Measurements from ENCODE around the gene CBY1. TPM values are rescaled to one million over a fixed set of nuclear protein-coding genes. Genes with fewer than 3 reads are reported as not detected.
"Not testable (repeated sequence)": the region's sequence is repeated elsewhere in the genome, so short reads cannot be mapped to it uniquely, and the experiment has no call there.

CBY1 gene
- total RNA-seq, 1 donor, result 19.4 TPM

DNA sequence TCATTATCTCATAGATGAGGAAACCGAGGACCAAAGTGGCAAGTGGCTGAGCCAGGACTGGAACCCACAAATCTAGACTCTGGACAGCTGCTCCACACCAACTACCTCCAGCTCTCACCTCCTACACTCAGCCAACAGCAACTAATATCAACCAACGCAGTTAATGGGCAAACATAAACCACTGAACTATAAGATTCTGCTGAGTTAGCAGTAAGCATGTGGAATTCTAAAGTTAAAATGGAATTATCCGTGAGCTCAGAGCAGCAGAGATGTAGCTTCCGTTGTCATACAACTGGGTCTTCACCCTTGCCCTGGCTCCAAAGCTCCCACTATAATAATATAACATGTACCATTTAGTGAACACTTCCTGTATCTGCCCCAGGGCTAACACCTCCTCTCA, 27.3 kb upstream of the CBY1 start:
- DNase-seq (ENCODE audit: low read depth), result no peak
- no peak for TF ChIP-seq CTCF (IDR thresholded peaks at IDR 0.05; ENCODE audit: insufficient read depth, low read length)

DNA sequence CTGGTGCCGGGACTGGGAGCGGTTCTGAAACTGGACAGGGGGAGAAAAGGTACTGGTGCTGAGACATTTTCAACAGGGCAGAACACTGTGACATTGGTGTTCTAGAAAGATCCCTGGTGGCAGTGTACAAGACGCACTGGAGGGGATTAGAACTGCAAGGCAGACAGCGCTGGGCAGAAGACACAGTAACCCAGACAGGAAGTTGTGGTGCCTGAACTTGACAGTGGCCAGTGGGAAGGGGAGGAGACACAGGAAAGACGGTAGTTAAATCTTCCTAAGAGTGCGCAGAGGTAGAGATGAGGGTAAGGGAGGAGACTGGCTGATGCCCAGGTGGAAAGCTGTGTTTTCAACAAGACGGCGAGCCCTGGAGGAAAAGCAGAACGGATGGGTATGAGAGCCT, 24.7 kb upstream of the CBY1 start:
- no peak overlapping the region for H3K4me3 ChIP-seq (ENCODE audit: low read depth, low read length)
- DNase-seq (ENCODE audit: low read depth), result no peak
- TF ChIP-seq CTCF (IDR thresholded peaks at IDR 0.05; ENCODE audit: insufficient read depth, low read length), result no peak

More for the DNA sequence above, 27.3 kb upstream of the CBY1 start:
- H3K4me3 ChIP-seq (ENCODE audit: low read depth, low read length), result no peak overlapping the region

GRCh38 chr22:38632528-38632927, 23.9 kb upstream of the CBY1 start:
- H3K4me3 ChIP-seq (ENCODE audit: low read depth, low read length), result no peak overlapping the region
- TF ChIP-seq CTCF (IDR thresholded peaks at IDR 0.05; ENCODE audit: insufficient read depth, low read length), result no peak
- no peak for DNase-seq (ENCODE audit: low read depth)

- no peak overlapping the region for H3K4me3 ChIP-seq (ENCODE audit: low read depth, low read length)
- no peak for TF ChIP-seq CTCF (IDR thresholded peaks at IDR 0.05; ENCODE audit: insufficient read depth, low read length)
- no peak for DNase-seq (ENCODE audit: low read depth)
Observed at GRCh38 chr22:38638216-38638615, 18.2 kb upstream of the CBY1 start.

DNA sequence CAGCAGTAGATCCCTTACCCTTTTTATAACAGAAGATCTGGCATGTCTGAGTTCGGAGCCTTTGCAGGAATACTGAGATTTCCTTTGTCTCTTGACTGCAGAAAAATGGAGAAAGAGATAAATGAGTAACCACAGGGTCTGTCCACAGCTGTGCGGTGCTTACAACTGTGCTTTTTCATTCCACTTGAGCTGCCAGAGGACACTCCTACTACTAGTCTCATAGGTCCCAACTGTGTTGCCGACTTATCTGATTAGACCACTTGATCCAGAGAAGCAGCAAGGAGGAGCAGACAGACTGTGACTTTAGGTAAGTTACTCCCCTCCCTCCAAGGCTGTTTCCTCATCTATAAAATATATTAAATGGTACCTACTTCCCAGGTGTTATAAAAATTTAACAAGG, 17.7 kb upstream of the CBY1 start:
- no peak for DNase-seq (ENCODE audit: low read depth)
- TF ChIP-seq CTCF (IDR thresholded peaks at IDR 0.05; ENCODE audit: insufficient read depth, low read length), result no peak
- no peak overlapping the region for H3K4me3 ChIP-seq (ENCODE audit: low read depth, low read length)

DNA sequence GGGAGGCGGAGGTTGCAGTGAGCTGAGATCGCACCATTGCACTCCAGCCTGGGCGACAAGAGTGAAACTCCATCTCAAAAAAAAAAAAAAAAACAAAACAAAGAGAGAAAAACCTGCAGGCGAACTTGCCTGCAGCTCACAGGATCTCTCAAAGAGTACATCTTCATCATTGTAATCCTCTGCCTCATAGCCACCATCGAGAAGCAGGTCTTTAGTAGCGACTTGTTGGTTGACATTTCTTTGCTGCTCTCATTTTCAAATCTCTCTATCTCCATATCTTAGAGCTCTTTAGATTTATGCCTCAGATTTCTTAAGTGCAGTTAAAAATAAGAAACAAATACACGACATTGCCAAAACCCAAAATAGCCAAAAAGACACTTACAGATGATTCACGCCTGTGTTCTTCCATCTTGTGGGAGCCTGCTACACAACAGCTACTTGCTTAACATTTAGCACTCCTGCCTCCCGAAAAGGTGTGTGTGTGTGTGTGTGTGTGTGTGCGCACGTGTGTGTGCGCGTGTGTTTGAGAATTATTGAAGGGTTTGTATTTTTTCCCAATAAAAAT, 14.9 kb upstream of the CBY1 start:
- no peak for DNase-seq (ENCODE audit: low read depth)
- TF ChIP-seq CTCF (IDR thresholded peaks at IDR 0.05; ENCODE audit: insufficient read depth, low read length), result no peak
- H3K4me3 ChIP-seq (ENCODE audit: low read depth, low read length), result no peak overlapping the region

DNA sequence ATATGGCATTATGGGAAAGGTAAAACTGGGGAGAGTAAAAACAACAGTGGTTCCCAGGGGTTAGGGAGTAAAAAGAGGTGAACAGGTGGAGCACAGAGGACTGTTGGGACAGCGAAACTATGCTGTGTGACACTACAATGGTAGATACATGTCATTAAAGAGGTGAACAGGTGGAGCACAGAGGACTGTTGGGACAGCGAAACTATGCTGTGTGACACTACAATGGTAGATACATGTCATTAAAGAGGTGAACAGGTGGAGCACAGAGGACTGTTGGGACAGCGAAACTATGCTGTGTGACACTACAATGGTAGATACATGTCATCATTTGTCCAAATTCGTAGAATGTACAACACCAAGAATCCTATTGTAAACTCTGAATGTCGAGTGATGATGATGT, 12.2 kb upstream of the CBY1 start:
- H3K4me3 ChIP-seq (ENCODE audit: low read depth, low read length); DNase-seq (ENCODE audit: low read depth): not testable (repeated sequence)

All from fibroblast of the aortic adventitia (primary cell).